Astrocyte (in vitro differentiated cells and primary cell): ENCODE measurements around the gene ERO1B. TPM values are rescaled to one million over a fixed set of nuclear protein-coding genes. Genes with fewer than 3 reads are reported as not detected.

ENCODE experiments used
- DNase-seq: peaks from one replicate; pipeline ENCODE4 v3.0.0-alpha.2; 2010; ENCODE audit warnings: low read depth
- FAIRE-seq: peaks from 2 replicates; lab custom pipeline; 2011; peaks lifted over from hg19 to GRCh38; lab: Jason Lieb, UNC
- H2AFZ ChIP-seq: 2 replicates; pipeline ENCODE4 v1.6.0; 2012; ENCODE audit warnings: low read depth, low read length, inconsistent platforms
- H3K27ac ChIP-seq: 2 replicates; pipeline ENCODE4 v1.5.1; 2011; ENCODE audit warnings: low read depth, low read length, inconsistent platforms
- H3K27me3 ChIP-seq: 2 replicates; pipeline ENCODE4 v1.6.0; 2011; ENCODE audit warnings: low read length, inconsistent platforms; ENCODE audit not compliant: insufficient read depth
- H3K36me3 ChIP-seq: 2 replicates; pipeline ENCODE4 v1.5.1; 2011; ENCODE audit warnings: low read length, inconsistent platforms; ENCODE audit not compliant: insufficient read depth
- H3K4me1 ChIP-seq: 2 replicates; pipeline ENCODE4 v1.5.1; 2011; ENCODE audit warnings: low read length, inconsistent platforms; ENCODE audit not compliant: insufficient read depth
- H3K4me2 ChIP-seq: 2 replicates; pipeline ENCODE4 v1.6.0; 2012; ENCODE audit warnings: low read length, inconsistent platforms
- H3K4me3 ChIP-seq: 2 replicates; pipeline ENCODE4 v1.5.1; 2011; ENCODE audit warnings: low read depth, mild to moderate bottlenecking, low read length, inconsistent platforms; ENCODE audit not compliant: insufficient read depth
- H3K79me2 ChIP-seq: 2 replicates; pipeline ENCODE4 v1.6.0; 2012; ENCODE audit warnings: mild to moderate bottlenecking, low read length, inconsistent platforms; ENCODE audit not compliant: insufficient read depth
- H3K9ac ChIP-seq: 2 replicates; pipeline ENCODE4 v1.6.0; 2012; ENCODE audit warnings: mild to moderate bottlenecking, low read length, inconsistent platforms
- H3K9me3 ChIP-seq: 2 replicates; pipeline ENCODE4 v1.5.1; 2012; ENCODE audit warnings: low read depth, mild to moderate bottlenecking, low read length, inconsistent platforms; ENCODE audit not compliant: insufficient read depth
- H4K20me1 ChIP-seq: 2 replicates; pipeline ENCODE4 v1.6.0; 2012; ENCODE audit warnings: low read length, inconsistent platforms; ENCODE audit not compliant: insufficient read depth
- H3K27ac Mint-ChIP-seq: one replicate; pipeline ENCODE4 v1.8.0; 2021; ENCODE audit warnings: mild to moderate bottlenecking, mixed read lengths; ENCODE audit not compliant: unreplicated experiment
- H3K27me3 Mint-ChIP-seq: one replicate; pipeline ENCODE4 v1.8.0; 2021; ENCODE audit warnings: low read depth, mixed read lengths; ENCODE audit not compliant: unreplicated experiment
- H3K36me3 Mint-ChIP-seq: one replicate; pipeline ENCODE4 v1.8.0; 2021; ENCODE audit warnings: low read depth, mixed read lengths; ENCODE audit not compliant: unreplicated experiment
- H3K4me1 Mint-ChIP-seq: one replicate; pipeline ENCODE4 v1.8.0; 2021; ENCODE audit warnings: low read depth, mixed read lengths; ENCODE audit not compliant: unreplicated experiment
- H3K4me3 Mint-ChIP-seq: one replicate; pipeline ENCODE4 v1.8.0; 2021; ENCODE audit warnings: mild to moderate bottlenecking, moderate library complexity, mixed read lengths; ENCODE audit not compliant: unreplicated experiment
- H3K9me3 Mint-ChIP-seq: one replicate; pipeline ENCODE4 v1.8.0; 2021; ENCODE audit warnings: mild to moderate bottlenecking, mixed read lengths; ENCODE audit not compliant: unreplicated experiment
- CTCF ChIP-seq: IDR thresholded peaks from 2 replicates; pipeline ENCODE4 v1.5.1; 2011; ENCODE audit warnings: low read depth, mild to moderate bottlenecking, inconsistent platforms, low read length, moderate library complexity; ENCODE audit not compliant: insufficient read depth
- EZH2 ChIP-seq: IDR thresholded peaks from 2 replicates; pipeline ENCODE4 v1.6.1; 2012; ENCODE audit warnings: mild to moderate bottlenecking, low read length, inconsistent platforms; ENCODE audit not compliant: insufficient read depth
- total RNA-seq: library from RNA; stranded (reverse); gene quantifications from 2 replicates; pipeline ENCODE4 v1.2.1, GENCODE V29; 2021

The ERO1B gene
- total RNA-seq, 1 donor from 2014 or later = 1.5 TPM

- Histone ChIP-seq H3K27me3 (peaks cover 10% of the 10 kb centered on the region), H3K36me3 (no peaks in the 10 kb centered on the region), H3K79me2 (no peaks in the 10 kb centered on the region), H4K20me1 (no peaks in the 10 kb centered on the region), H3K4me2 (peak overlapping the region; percentile 80), H3K9me3 (no peaks in the 10 kb centered on the region), H3K4me3 (peak overlapping the region; percentile 38), H3K4me1 (no peaks in the 10 kb centered on the region), H2AFZ (peak overlapping the region; percentile 15), H3K27ac (no peak overlapping the region), H3K9ac (no peak overlapping the region)
- peaks cover 11% of the 10 kb centered on the region for H3K27me3 Mint-ChIP-seq
- no peaks in the 10 kb centered on the region for H3K4me1 Mint-ChIP-seq
- FAIRE-seq (no peak), DNase-seq (no peak)
- H3K4me3 Mint-ChIP-seq = no peak overlapping the region
- no peak for TF ChIP-seq CTCF
- TF ChIP-seq EZH2 = no peak
- no peaks in the 10 kb centered on the region for H3K9me3 Mint-ChIP-seq
- no peaks in the 10 kb centered on the region for H3K36me3 Mint-ChIP-seq
- no peak overlapping the region for H3K27ac Mint-ChIP-seq
Observed at GRCh38 chr1:236287757-236288619, 6.2 kb upstream of the ERO1B start.

GRCh38 chr1:236287356-236287755 is 5.6 kb upstream of the ERO1B start:
- H2AFZ ChIP-seq = no peak overlapping the region
- Mint-ChIP-seq H3K36me3 (no peaks in the 10 kb centered on the region), H3K4me3 (no peak overlapping the region), H3K9me3 (no peaks in the 10 kb centered on the region), H3K27ac (no peak overlapping the region), H3K4me1 (no peaks in the 10 kb centered on the region), H3K27me3 (peaks cover 13% of the 10 kb centered on the region)
- no peaks in the 10 kb centered on the region for H4K20me1 ChIP-seq
- H3K79me2 ChIP-seq = no peaks in the 10 kb centered on the region
- no peaks in the 10 kb centered on the region for H3K9me3 ChIP-seq
- H3K27ac ChIP-seq = no peak overlapping the region
- TF ChIP-seq CTCF = no peak
- no peak for TF ChIP-seq EZH2
- no peak overlapping the region for H3K9ac ChIP-seq
- no peaks in the 10 kb centered on the region for H3K36me3 ChIP-seq
- H3K4me3 ChIP-seq = no peak overlapping the region
- peaks cover 17% of the 10 kb centered on the region for H3K27me3 ChIP-seq
- FAIRE-seq (no peak), DNase-seq (no peak)
- H3K4me2 ChIP-seq = peak overlapping the region; percentile 80
- H3K4me1 ChIP-seq = no peaks in the 10 kb centered on the region

GRCh38 chr1:236284291-236284721 is 2.5 kb upstream of the ERO1B start:
- Mint-ChIP-seq H3K4me1 (no peaks in the 10 kb centered on the region), H3K27me3 (peaks cover 15% of the 10 kb centered on the region), H3K9me3 (no peaks in the 10 kb centered on the region), H3K36me3 (no peaks in the 10 kb centered on the region), H3K4me3 (no peak overlapping the region), H3K27ac (no peak overlapping the region)
- TF ChIP-seq EZH2 (no peak), CTCF (no peak)
- Histone ChIP-seq H3K36me3 (no peaks in the 10 kb centered on the region), H3K4me2 (no peak overlapping the region), H3K9ac (no peak overlapping the region), H3K9me3 (no peaks in the 10 kb centered on the region), H3K27ac (no peak overlapping the region), H3K79me2 (no peaks in the 10 kb centered on the region), H3K4me1 (peaks cover 5% of the 10 kb centered on the region), H2AFZ (no peak overlapping the region), H4K20me1 (no peaks in the 10 kb centered on the region), H3K27me3 (peaks cover 17% of the 10 kb centered on the region), H3K4me3 (no peak overlapping the region)
- FAIRE-seq = no peak
- DNase-seq = no peak
